Stimulated activated CD4-positive, alpha-beta T cell treated with anti-CD3 and anti-CD28 coated beads, Interleukin-4, amount 100 ng/mL, for 48 hours (primary cell): ENCODE measurements around the gene NDUFA9.
A peak's percentile ranks its signal among the peaks of the same experiment; 100 is the strongest.

ENCODE experiments used
- DNase-seq, 2 donors: peaks; one replicate each; pipeline ENCODE4 v3.0.0-alpha.2; 2020; ENCODE audit warnings: low read depth in 2 of 2

The NDUFA9 gene

DNA sequence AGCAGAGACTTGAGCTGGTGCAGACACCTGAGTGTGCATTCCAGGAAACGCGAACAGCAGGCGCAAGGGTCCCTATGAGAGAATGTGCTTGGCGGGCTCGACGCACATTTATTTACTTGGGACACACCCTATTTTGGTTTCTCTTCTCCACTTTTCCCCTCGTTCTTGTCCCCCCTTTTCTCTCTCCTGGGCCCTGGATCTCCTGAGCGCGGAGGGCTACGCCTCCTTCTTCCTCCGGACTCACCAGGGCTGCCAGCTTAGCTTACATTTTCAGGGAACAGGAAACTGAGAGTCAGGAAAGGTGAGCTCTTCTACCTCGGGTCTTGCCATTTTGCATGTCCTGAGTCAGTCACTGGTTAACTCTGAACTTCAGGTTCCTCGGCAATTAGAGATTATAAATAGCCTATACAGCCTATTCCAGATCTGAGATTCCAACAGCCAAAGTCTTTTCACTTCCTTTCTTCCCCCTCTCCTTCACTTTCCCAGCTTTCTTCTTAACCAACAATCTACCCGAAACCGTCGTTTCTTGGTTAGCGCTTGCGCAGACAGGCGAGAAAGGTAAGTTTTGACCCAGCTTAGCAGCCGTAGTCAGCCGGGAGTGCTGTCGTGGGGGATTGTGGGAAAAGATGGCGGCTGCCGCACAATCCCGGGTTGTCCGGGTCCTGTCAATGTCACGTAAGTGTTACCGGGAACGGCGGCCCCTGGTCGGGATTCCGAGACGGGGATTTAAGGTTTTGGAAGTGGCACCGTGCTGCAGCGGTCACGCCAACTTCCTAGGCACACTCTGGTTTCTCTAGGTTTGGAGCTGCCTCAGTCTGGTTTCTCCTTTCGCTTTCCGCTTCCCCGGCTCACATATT is at the start of gene NDUFA9, which contains the start of gene AKAP3:
Gene NDUFA9, plus strand, starts transcription at position 614 of the 857 bp plus-strand sequence. Its CDS starts 13 bp downstream, at position 627.
Gene AKAP3, minus strand, starts transcription at position 551 of the 857 bp plus-strand sequence. CDS start 10,855 bp downstream, outside the sequence.
- peak; percentile 61 to 76 for DNase-seq

DNA sequence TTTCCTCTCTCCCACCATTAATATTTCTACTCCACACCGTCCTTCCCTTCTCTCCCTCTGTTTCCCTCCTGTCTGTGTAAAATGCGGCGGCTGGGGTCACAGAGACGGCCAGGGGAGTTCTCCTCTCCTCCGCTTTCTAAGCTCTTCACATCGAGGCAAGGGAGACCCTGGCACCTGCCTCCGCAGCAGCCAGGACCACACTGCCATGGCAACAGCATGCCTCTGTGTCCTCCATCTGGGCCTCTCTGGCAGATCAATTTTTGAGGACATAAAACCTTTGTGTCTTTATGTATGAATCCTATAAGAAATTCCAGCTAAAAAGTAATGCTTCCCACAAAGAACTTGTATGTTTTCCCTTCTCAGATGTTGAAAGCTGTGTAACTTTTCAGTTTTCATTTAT is 45.5 kb upstream of the NDUFA9 start:
- DNase-seq: no peak

DNA sequence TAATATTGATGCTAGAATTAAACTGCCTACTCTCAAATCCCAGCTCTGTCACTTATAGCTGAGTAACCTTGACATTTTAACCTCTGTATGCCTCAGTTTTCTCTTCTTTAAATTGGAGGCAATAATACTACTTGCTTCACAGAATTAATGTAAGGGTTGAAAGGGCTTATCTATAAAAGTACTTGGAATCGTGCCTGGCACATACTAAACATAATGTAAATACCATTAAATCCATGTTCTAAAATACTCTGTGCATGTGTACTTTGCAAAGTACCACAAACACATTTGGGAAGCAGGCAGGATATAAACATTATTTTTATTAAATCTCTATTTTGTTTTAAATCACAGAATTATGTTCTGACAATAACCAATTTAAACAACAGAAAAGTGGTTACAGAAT is 45.0 kb upstream of the NDUFA9 start:
- no peak for DNase-seq

DNA sequence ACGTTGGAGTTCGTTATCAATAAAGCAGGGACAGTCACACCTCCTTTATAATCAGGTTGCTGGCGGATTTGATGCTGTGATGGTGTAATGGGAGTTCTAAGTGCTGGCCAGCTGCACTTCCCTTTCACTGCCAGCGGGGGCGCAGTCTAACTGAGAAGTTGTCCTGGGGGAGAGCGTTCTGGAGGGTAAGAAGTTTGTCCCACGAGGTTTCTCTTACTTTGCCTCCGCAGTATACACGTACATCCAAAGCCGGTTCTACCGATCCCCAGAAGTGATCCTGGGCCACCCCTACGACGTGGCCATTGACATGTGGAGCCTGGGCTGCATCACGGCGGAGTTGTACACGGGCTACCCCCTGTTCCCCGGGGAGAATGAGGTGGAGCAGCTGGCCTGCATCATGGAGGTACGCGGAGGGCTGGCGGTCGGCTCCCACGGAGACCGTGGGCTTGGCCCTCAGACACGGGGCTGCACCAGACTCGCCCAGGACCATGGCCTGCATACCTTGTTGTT is 44.2 kb upstream of the NDUFA9 start:
- DNase-seq: peak; percentile 66 to 73

DNA sequence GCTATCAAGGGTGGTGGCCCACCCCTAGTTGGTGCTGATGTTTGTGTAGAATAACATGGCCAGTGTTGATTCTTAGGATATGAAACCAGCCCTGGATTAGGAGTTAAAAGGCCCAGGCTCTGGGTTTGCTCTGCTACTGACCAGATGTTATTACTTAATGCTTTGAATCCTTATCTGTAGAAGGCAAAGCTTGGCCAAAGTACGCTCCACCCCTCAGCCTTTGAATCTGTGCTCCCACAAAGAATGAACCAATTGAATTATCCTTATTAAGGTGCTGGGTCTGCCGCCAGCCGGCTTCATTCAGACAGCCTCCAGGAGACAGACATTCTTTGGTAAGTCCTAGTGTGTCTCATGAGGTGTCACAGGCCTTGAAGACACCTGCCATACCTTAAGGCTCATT is 41.9 kb upstream of the NDUFA9 start:
- no peak for DNase-seq

DNA sequence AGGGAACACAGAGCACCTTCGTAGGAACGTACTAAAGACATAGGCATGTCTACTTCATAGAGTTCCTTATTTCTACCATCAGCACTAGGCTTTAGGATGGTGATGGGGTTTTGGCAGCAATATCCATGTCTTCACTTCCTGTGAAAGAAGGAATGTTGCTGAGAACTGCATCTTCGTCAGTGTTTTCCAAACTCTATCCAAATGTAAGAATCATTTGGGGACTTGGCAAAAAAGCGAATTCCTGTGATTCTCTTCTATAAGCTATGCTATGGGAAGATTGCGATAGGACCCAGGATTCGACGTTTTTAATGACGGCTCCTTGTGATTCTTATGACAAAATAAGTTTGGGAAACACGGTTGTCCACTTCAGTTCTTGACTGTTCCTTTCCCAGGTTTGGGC is 39.8 kb upstream of the NDUFA9 start:
- DNase-seq: no peak

DNA sequence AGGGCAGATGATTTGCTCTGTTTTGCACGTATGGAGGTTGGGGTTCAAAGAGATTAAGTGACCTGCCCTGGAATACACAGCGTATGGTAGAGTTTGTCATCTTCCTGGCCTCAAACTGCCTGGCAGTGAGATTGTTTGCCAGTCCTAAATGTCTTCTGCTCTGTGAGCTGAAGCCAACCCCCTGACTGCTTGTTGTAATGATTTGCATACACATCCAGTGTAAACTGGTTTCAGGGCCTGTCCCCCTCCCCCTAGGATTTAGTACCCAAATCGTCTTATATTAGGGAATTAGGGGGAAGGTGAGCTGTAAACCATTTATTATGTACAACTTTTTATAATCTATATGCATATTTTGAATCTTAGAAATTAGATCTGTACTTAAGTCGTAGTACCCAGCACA is 38.4 kb upstream of the NDUFA9 start:
- no peak for DNase-seq

DNA sequence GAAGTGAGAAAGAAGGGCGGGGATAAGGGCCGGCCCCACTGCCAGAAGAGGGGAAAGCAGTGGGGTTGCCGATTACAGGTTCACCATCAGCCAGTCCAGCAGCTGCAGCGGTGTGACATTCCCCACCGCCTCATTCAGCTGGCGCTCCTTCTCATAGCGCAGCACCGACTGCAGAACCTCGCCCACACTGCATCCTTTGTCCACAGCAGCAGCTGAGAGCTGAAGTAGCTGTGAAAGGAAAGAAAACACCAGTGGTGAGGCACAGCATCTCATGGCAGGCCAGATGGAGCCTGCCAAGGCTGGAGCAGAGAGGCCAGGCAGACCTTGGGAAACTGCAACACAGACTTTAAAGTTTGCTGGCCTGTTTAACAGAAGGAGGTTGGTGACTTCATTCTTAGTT is 33.2 kb upstream of the NDUFA9 start:
- DNase-seq: no peak

DNA sequence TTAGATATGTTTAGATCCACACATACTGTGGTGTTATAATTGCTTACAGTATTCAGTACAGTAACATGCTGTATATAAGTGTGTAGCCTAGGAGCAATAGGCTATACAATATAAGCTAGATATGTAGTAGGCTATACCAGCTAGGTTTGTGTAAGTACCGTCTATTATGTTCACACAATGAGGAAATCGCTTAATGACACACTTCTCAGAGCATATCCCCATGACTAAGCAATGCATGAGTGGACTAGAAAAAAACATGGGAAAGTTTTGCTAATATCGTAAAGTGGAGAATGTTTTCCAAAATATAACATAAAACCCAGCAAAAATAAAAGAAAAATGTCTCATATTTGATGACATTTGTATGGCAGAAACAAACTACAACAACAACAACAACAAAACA is 27.4 kb upstream of the NDUFA9 start:
- DNase-seq: no peak

DNA sequence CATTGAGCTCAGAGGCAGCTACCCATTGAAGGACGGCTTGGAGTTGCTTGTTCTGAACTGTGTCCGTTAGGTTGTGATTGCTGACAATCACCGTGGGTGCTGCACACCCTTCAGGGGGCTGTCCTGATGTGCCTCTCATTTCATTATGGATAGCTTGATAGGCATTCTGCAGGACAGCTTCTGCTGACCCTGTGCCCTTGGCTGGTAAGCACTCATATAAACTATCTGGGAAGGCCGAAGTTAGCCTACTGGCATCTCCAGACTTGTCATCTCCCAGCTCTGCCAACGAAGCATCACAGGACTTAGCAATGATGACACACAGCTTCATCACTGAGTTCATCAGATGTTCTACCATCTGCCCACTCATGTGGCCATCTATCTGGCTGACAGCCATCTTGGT is 22.4 kb upstream of the NDUFA9 start:
- no peak for DNase-seq

DNA sequence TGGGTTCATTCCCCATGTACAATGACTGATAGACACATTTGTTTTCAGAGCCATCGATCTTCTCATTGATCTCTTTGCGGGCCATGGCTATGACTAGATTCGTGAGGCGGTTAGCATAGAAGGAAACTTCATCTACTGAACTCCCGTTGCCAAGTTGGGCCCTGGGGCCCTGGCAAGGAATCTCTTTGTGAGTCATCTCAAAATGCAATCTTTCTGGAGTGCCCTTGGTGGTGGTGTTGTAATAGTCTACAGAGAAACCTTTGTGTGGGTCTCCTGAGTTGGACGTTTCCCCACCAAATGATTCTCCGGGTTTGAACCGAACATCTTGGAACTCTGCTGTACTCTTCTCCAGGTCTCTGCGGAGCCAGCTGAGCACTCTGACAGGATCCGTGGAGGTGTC is 20.5 kb upstream of the NDUFA9 start:
- no peak for DNase-seq

DNA sequence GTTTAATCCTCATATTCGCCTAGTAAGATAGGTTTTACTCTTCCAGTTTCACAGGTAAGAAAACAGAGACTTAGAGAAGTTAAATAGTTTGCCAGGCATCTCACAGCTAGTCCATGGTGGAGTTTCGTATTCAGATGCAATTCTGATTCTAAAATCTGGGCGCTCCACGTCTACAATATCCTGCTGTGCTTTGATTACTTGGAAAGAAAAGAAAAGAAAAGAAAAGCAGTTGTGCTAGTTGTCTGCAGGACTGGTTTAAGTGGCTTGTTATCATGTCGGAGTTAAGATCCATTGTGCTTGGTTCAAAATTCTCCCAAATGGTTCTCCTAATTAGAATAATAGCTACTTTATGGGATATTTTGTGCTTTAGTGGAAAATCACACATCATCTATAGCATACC is 18.7 kb upstream of the NDUFA9 start:
- no peak for DNase-seq

DNA sequence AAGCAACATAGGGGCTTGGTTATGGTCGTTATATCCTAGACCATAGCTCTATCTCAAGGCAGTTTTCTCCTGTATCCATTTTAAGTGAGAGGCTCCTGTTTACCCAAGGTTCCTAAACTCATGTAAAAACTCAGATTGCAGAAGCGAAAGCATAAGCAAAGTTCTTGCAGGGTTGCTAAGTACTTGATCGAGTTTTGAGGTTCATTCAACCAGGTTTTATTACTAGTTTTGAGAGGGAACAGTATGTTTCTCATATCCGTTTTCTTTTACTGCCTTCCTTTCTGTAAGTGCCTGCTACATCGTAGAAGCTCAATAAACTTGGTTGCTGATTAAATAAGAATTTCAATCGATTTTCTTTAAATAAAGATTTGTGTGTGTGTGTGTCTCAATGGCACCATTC is 5.2 kb upstream of the NDUFA9 start:
- DNase-seq: no peak

DNA sequence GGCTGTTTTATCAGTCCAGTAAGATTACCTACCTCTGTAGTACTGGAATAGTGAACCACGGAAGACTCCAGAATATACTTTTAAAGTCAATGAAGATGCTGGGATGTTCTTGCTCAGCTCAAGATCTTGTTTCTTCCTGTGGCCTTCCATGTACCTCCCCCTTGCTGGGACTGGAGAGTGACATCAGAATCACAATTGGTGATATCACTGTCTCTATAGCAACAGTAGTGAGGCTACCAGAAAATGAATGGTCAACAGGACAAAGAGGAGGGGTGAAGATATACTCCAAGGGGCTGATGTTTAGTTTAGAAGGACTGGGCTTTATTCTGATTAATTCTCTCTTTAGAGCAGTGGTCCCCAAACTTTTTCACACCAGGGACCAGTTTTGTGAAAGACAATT is 3.9 kb upstream of the NDUFA9 start:
- no peak for DNase-seq

DNA sequence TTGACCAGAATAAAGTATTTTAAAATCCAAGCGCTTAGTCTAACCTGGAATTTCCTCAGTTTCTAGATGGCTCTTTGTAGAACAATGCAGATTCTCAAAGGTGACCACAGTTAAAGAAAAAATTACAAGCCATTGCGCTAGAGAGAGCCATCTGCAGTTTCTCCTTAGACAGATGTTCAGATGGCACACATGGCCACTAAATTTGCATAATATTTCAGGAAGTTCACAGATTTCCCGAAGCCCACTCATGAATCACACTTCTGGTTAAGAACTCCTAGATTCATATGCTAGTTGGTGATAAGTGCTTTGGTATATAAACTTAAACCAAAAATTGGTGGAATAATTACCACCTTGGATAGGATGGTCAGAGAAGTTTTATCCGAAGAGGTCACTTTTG is 812 bp upstream of the NDUFA9 start:
- no peak for DNase-seq

DNA sequence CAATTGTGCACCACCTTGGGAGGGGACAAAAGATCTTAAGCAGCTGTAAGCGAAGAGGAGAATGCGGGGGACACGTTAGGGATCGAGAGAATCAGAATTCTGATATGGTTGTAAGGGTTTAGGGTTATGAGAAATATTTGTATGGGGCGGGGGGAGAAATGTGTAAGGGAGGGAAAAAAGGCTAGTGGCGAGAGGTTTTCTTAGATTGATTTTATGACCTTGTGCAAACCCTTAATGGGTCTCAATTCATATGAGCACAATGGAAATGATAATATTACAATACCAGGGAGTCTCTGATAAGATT is 396 bp downstream of the NDUFA9 start:
- no peak for DNase-seq

DNA sequence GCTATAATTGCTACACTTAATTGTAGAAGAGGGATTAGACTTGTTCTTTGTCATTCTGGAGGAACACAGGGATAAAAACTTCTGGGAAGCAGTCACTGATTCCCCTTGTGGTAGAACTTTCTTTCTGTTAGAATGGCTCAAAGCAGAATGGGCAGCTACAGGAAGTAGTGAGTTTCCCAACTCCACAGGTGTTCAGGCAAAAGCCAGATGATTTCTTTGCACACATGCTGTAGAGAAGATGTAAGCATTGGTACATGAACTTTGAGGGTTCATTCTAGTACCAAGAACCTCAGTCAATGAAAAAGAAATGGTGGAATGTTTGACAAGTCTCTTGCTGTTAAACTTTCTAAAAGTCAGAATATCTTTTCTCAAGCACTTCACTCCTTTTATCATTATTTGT is 4.3 kb downstream of the NDUFA9 start:
- no peak for DNase-seq

DNA sequence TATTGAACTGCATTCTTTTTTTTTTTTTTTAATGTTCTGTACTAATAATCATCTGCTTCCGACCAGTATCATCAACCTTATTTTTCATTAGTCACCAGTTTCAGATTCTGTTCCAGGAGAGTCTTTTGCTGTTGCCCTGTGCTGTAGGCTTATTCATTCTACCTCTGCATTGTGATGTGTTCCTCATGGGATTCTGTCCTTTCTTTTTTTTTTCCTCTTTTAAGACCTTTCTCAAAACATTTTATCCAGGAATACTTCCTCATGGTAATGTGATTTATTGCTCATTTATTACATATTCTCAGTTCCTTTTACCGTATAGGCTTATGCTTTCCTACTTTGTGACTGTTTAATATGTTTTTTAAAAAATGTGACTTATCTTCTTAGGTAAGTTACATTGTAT is 4.8 kb downstream of the NDUFA9 start:
- DNase-seq: no peak

DNA sequence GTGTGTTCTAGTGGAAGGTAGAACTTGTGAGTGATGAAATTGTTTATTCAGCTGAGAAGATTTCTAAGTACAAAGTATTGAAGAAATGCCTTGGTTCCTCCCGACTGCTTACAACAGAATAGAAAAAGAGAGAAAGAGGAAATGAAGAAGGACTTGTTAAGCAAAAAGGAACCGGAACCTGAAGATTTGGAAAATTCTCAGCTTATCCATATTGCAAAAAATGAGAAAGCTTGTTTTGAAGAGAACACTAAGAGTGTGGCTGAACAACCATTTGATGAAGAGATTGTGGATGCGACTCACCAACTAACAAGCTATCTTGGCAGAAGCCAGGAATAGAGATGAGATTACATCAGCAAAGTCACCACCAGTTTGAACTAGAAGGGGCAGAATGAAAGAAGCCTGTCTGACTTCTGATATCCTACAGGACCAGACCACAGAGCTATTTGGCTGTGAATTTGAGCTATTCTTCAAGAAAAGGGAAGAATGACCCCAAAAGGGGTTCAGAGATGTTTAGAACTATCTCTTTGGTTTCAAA is 15.1 kb downstream of the NDUFA9 start:
- DNase-seq: no peak

DNA sequence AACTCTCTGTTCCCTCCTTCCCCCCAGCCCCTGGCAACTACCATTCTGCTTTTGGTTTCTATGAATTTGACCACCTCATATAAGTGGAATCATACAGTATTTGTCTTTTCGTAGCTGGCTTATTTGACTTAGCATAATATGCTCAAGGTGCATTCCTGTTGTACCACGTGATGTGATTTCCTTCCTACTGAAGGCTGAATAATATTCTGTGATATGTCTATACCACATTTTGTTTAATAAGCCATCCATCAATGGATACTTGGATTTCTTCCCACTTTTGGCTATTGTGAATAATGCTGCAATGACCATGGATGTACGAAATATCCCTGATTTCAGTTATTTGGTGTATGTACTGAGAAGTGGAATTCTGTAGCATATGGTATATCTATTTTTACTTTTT is 16.3 kb downstream of the NDUFA9 start:
- DNase-seq: no peak

DNA sequence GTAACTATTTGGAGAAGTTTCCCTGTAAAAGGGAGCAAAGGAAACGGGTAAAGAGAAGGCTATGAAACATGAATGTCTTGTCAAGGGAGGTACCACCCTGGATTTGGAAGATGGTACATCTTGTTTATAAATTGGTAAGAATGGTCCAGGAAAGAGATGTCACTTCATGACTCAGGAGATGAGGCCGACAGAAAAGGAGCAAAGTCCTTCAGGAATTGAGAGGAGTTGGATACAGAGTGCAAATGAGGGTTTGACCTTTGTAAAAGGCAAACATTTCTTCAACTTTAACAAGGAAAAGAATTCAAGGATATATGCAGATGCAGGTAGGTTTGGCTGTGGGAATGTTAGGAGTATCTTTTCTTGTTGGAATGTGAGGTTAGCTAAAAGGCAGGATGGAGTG is 30.8 kb downstream of the NDUFA9 start:
- DNase-seq: no peak

DNA sequence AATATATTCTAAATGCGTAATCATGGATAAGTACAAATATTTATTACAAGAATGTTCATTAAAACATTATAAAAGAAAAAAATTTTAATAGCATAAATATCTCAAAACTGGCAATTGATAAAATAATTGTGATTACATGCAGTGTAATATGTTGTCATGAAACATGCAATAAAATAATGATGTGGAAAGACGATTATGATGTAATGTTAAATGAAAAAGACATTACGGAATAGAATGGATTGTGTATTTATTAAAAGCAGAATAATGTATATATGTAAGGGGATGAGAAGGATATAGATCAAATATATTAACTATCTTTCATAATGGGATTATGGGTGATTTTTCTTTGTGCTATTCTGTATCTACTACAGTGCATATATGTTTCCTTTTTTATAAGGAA is 32.8 kb downstream of the NDUFA9 start:
- no peak for DNase-seq

DNA sequence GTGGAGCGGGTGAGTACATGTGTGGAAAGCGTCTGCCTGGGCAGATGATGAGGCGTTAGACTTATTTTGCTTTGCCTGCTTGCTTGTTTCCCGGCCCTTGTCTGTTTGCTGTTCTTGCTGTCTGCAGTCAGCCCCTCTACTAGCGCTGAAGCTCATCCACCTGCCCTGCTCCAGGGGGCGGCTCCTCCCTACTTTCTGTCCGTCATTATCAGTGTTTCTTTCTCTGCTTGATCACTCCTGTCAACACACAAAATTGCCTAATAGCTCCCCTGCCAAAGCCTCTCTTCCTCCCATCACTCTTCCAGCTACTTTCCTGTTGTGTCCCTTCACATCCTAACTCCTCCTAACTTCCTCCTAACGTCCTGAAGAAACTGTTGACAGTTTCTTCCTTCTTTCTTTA is 36.4 kb downstream of the NDUFA9 start:
- no peak for DNase-seq

DNA sequence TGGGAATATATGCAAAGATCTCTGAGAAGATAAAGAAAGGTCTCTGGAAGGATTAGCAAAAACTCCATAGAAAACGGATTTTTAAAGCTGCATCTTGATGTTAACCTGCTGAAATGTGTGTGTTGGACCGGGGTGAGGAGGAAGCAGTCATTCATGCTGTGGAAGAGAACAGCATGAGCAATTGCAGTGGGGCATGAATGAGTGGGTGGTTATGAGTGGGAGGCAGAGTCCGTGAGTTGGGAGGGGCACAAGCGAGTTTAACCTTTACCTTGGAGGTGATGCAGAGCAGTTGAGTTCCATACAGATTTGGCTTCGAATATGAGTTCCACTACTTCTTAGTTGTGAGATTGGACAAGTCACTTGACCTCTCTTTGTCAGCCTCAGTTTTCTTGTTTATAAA is 41.8 kb downstream of the NDUFA9 start:
- DNase-seq: no peak
